NCI-H446 treated with DMSO at 0.1 percent for 48 hours (cell line): ENCODE data around the gene MCAT.
"Not testable (repeated sequence)": the region's sequence is repeated elsewhere in the genome, so short reads cannot be mapped to it uniquely, and the experiment has no call there.

Experiments
- DNase-seq: peaks from one replicate; lab custom pipeline; 2025; lab: John Stamatoyannopoulos, UW

MCAT gene

GRCh38 chr22:43153899-43154298, 10.7 kb upstream of the MCAT start:
- no peak for DNase-seq

GRCh38 chr22:43152357-43153071, 9.3 kb upstream of the MCAT start:
- peak; percentile 24 for DNase-seq

- no peak for DNase-seq
Observed at GRCh38 chr22:43152003-43152356, 8.8 kb upstream of the MCAT start.

- DNase-seq, result peak; percentile 20
Observed at GRCh38 chr22:43151251-43152002, 8.2 kb upstream of the MCAT start, which contains the start of gene TSPO. Gene TSPO (plus strand): TSS chr22:43151559. CDS start chr22:43159239, 7,680 bp downstream.

- no peak for DNase-seq
Observed at GRCh38 chr22:43150731-43151206, 7.6 kb upstream of the MCAT start.

- no peak for DNase-seq
Observed at GRCh38 chr22:43148581-43148980, 5.4 kb upstream of the MCAT start.

- DNase-seq, result no peak
Observed at GRCh38 chr22:43147821-43148220, 4.6 kb upstream of the MCAT start.

- DNase-seq, result not testable (repeated sequence)
Observed at GRCh38 chr22:43146332-43146731, 3.1 kb upstream of the MCAT start.

- DNase-seq, result not testable (repeated sequence)
Observed at GRCh38 chr22:43145371-43145770, 2.2 kb upstream of the MCAT start.

GRCh38 chr22:43144949-43145348, 1.8 kb upstream of the MCAT start:
- no peak for DNase-seq

- no peak for DNase-seq
Observed at GRCh38 chr22:43136801-43137200, 6.4 kb downstream of the MCAT start.

GRCh38 chr22:43136255-43136654, 6.9 kb downstream of the MCAT start:
- DNase-seq, result no peak

- no peak for DNase-seq
Observed at GRCh38 chr22:43135565-43135964, 7.6 kb downstream of the MCAT start.

- DNase-seq, result no peak
Observed at GRCh38 chr22:43134553-43134952, 8.6 kb downstream of the MCAT start.

GRCh38 chr22:43133401-43133800, 9.8 kb downstream of the MCAT start:
- no peak for DNase-seq

- DNase-seq, result no peak
Observed at GRCh38 chr22:43131773-43132501, 11.3 kb downstream of the MCAT start.

GRCh38 chr22:43129426-43130425, 13.5 kb downstream of the MCAT start:
- no peak for DNase-seq

- no peak for DNase-seq
Observed at GRCh38 chr22:43128928-43129424, 14.2 kb downstream of the MCAT start.

GRCh38 chr22:43128116-43128515, 15.1 kb downstream of the MCAT start:
- DNase-seq, result no peak

GRCh38 chr22:43127166-43127908, 15.9 kb downstream of the MCAT start:
- DNase-seq, result no peak
